A549 (cell line): Measurements from ENCODE around the gene SRMS. TPM values are rescaled to one million over a fixed set of nuclear protein-coding genes. Genes with fewer than 3 reads are reported as not detected.

Experiments used
- ATAC-seq, 2 experiments: fragments of 200-7000 bp in 1 of 2; fragments of >200 bp in 1 of 2; cut with Nextera tagmentation in 1 of 2; cut with Tn5 transposase in 1 of 2; 3 replicates each; pipeline versions ENCODE4 v1.8.0 to v1.9.1; 2018 to 2020; ENCODE audit warnings: mild to moderate bottlenecking in 1 of 2, moderate library complexity in 1 of 2
- CTCF ChIA-PET: fragments of 300-600 bp; sonication (Branson Sonifier 250); formaldehyde crosslinking; extraction: SDS; loops from one replicate; lab custom pipeline; 2021; ENCODE audit warnings: antibody characterized with exemption, inconsistent platforms; lab: Yijun Ruan, JAX
- POLR2A ChIA-PET: fragments of 350-600 bp; formaldehyde crosslinking; extraction: SDS; loops from one replicate; lab custom pipeline; 2021; ENCODE audit warnings: antibody characterized with exemption, inconsistent platforms; lab: Yijun Ruan, JAX
- DNase-seq, 2 experiments: peaks; one replicate each; pipeline versions ENCODE4 v3.0.0 to v3.0.0-alpha.2; 2011 to 2016; ENCODE audit warnings: low read depth in 1 of 2, low spot score in 1 of 2
- FAIRE-seq: peaks from 2 replicates; lab custom pipeline; 2011; peaks lifted over from hg19 to GRCh38; lab: Jason Lieb, UNC
- H3K27ac ChIP-seq, 2 experiments: fragments of >200 bp; sonication (Bioruptor Twin); formaldehyde crosslinking; 3 replicates each; pipeline ENCODE4 v1.5.1; 2016 to 2017
- H3K4me1 ChIP-seq: fragments of >200 bp; sonication (Bioruptor Twin); formaldehyde crosslinking; 3 replicates; pipeline ENCODE4 v1.6.1; 2016
- H3K4me2 ChIP-seq: fragments of >200 bp; sonication (Bioruptor Twin); formaldehyde crosslinking; 3 replicates; pipeline ENCODE4 v1.6.1; 2016
- H3K4me3 ChIP-seq: fragments of >200 bp; sonication (Bioruptor Twin); formaldehyde crosslinking; 3 replicates; pipeline ENCODE4 v1.5.1; 2016
- H3K9me3 ChIP-seq: fragments of >200 bp; sonication (Bioruptor Twin); formaldehyde crosslinking; 3 replicates; pipeline ENCODE4 v1.6.1; 2016
- BCL3 ChIP-seq: fragments of >200 bp; sonication (Bioruptor Twin); formaldehyde crosslinking; IDR thresholded peaks from 3 replicates; pipeline ENCODE4 v1.6.1; 2016
- CBX2 ChIP-seq: fragments of 200-600 bp; sonication (generic); IDR thresholded peaks from 2 replicates; pipeline ENCODE4 v1.6.1; 2016; ENCODE audit warnings: low read depth, mild to moderate bottlenecking, borderline replicate concordance
- CBX8 ChIP-seq: fragments of 200-600 bp; sonication (generic); IDR thresholded peaks from 2 replicates; pipeline ENCODE4 v1.6.1; 2016
- CEBPB ChIP-seq, 2 experiments: fragments of >200 bp in 1 of 2; sonication (Bioruptor Twin) in 1 of 2; formaldehyde crosslinking in 1 of 2; IDR thresholded peaks; 2 replicates each; pipeline ENCODE4 v1.6.1; 2012 to 2016
- CHD2 ChIP-seq: fragments of 150-350 bp; IDR thresholded peaks from 2 replicates; pipeline ENCODE4 v1.6.1; 2014; ENCODE audit warnings: low read length; ENCODE audit not compliant: partially characterized antibody
- EHF ChIP-seq: fragments of 250-450 bp; sonication (Bioruptor Pico); IDR thresholded peaks from 2 replicates; pipeline ENCODE4 v1.5.0; 2020; ENCODE audit warnings: mild to moderate bottlenecking
- EHMT2 ChIP-seq: fragments of 200-600 bp; sonication (generic); IDR thresholded peaks from 2 replicates; pipeline ENCODE4 v1.6.1; 2016; ENCODE audit warnings: antibody characterized with exemption, low read depth, mild to moderate bottlenecking, moderate library complexity
- ELK1 ChIP-seq: fragments of 150-350 bp; IDR thresholded peaks from 2 replicates; pipeline ENCODE4 v1.6.1; 2014; ENCODE audit warnings: low read depth, mild to moderate bottlenecking, low read length
- FOSB ChIP-seq: fragments of 250-450 bp; sonication (Bioruptor Pico); IDR thresholded peaks from 2 replicates; pipeline ENCODE4 v1.5.0; 2020; ENCODE audit warnings: mild to moderate bottlenecking, moderate library complexity
- FOSL2 ChIP-seq, 2 experiments: fragments of 450-650 bp in 1 of 2; fragments of >200 bp in 1 of 2; sonication (Bioruptor Twin) in 1 of 2; formaldehyde crosslinking; IDR thresholded peaks; 2 replicates each; pipeline versions ENCODE4 v1.5.0 to v1.6.1; 2016 to 2020; ENCODE audit warnings: mild to moderate bottlenecking in 1 of 2, moderate library complexity in 1 of 2
- GATA3 ChIP-seq: IDR thresholded peaks from 2 replicates; pipeline ENCODE4 v1.6.1; 2012; ENCODE audit warnings: borderline replicate concordance
- HDAC2 ChIP-seq: fragments of 200-600 bp; sonication (generic); IDR thresholded peaks from 2 replicates; pipeline ENCODE4 v1.6.1; 2016
- HEYL ChIP-seq: fragments of 250-450 bp; sonication (Bioruptor Pico); IDR thresholded peaks from 2 replicates; pipeline ENCODE4 v1.8.0; 2021; ENCODE audit warnings: mild to moderate bottlenecking, moderate library complexity
- HOXA7 ChIP-seq: fragments of 250-450 bp; sonication (Bioruptor Pico); IDR thresholded peaks from 2 replicates; pipeline ENCODE4 v1.5.0; 2020; ENCODE audit warnings: mild to moderate bottlenecking, moderate library complexity
- HOXB13 ChIP-seq: fragments of 250-450 bp; sonication (Bioruptor Pico); IDR thresholded peaks from 2 replicates; pipeline ENCODE4 v1.5.0; 2020; ENCODE audit warnings: low read depth, mild to moderate bottlenecking, moderate library complexity
- KDM5A ChIP-seq: fragments of 200-600 bp; sonication (generic); IDR thresholded peaks from 2 replicates; pipeline ENCODE4 v1.6.1; 2016; ENCODE audit warnings: antibody characterized with exemption, mild to moderate bottlenecking
- MAX ChIP-seq: IDR thresholded peaks from 2 replicates; pipeline ENCODE4 v1.6.1; 2012
- MYC ChIP-seq: IDR thresholded peaks from 2 replicates; pipeline ENCODE4 v1.6.1; 2012; ENCODE audit warnings: mild to moderate bottlenecking, inconsistent platforms, low read length, improper control_type of control experiment, borderline replicate concordance
- NFE2L2 ChIP-seq: fragments of 150-350 bp; conservative IDR thresholded peaks from 2 replicates; pipeline ENCODE4 v1.6.1; 2014; ENCODE audit warnings: low read length
- NPAS2 ChIP-seq: fragments of 250-450 bp; sonication (Bioruptor Pico); IDR thresholded peaks from 2 replicates; pipeline ENCODE4 v1.8.0; 2022; ENCODE audit warnings: mild to moderate bottlenecking, moderate library complexity, borderline replicate concordance
- SREBF2 ChIP-seq: fragments of 450-650 bp; IDR thresholded peaks from 2 replicates; pipeline ENCODE4 v1.6.1; 2014; ENCODE audit warnings: mild to moderate bottlenecking, moderate library complexity
- TFCP2L1 ChIP-seq: fragments of 250-450 bp; sonication (Bioruptor Pico); IDR thresholded peaks from 2 replicates; pipeline ENCODE4 v1.5.0; 2021; ENCODE audit warnings: mild to moderate bottlenecking
- WGBS: methylation state at CpG from one replicate; pipeline ENCODE4 v1.1.6; 2017; ENCODE audit errors: missing lambda C conversion rate; 5-methylcytosine and 5-hydroxymethylcytosine counted together
- polyA plus RNA-seq, 4 experiments: library from polyadenylated mRNA; depleted of rRNA in 3 of 4; stranded (reverse); fragments of >200 nt; fragmentation: RNase III in 1 of 4; extraction: RNeasy Plus Mini Kit Qiagen cat#74134 plus additional on column Dnase treatment in 1 of 4; gene quantifications; 2 replicates in 3 of 4; 3 replicates in 1 of 4; pipeline ENCODE4 v1.2.3, GENCODE V29; 2011 to 2017
- TF ChIP-seq, protein P1 (sequence below): IDR thresholded peaks from 2 replicates; pipeline ENCODE4 v1.6.1; 2012; ENCODE audit warnings: low read depth, borderline replicate concordance
- TF ChIP-seq, protein P2 (sequence below): fragments of >200 bp; sonication (Bioruptor Twin); formaldehyde crosslinking; IDR thresholded peaks from 2 replicates; pipeline ENCODE4 v1.6.1; 2016

SRMS gene
- polyA plus RNA-seq, 2 of the 4 experiments (the other 2 are of a cell fraction): not detected

DNA sequence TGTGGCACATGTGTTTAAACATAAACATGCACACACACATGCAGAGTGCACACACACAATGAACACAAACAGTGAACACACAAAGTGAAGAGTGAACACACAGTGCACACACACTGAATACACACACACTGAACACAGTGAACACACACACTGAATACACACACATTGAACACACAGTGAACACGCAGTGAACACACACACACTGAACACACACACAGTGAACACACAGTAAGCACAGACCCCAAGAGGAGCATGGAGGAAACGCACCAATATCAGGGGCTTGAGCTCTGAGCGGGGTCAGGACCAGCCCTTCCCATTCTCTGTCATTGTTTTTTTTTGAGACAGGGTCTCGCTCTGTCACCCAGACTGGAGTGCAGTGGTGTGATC, 43.6 kb upstream of the SRMS start (continued):
- no peak for TF ChIP-seq EHF (CRISPR knock-in tag)
- no peak for TF ChIP-seq HDAC2

GRCh38 chr20:63590218-63591146, 42.9 kb upstream of the SRMS start:
- DNase-seq: no peak
- ATAC-seq: no peak
- FAIRE-seq: no peak
- POLR2A ChIA-PET: no interaction called here
- H3K4me3 ChIP-seq: no peak overlapping the region
- H3K9me3 ChIP-seq: no peaks in the 10 kb centered on the region
- H3K4me1 ChIP-seq: peaks cover 8% of the 10 kb centered on the region; the same call in 1 of the 3 replicates
- no peak overlapping the region for H3K4me2 ChIP-seq
- WGBS: 88% methylated on average over 30 of the region's 52 CpGs
- no peak overlapping the region for H3K27ac ChIP-seq
- no peak for TF ChIP-seq NPAS2 (CRISPR knock-in tag)
- TF ChIP-seq CEBPB (IDR thresholded peaks at IDR 0.05): no peak
- TF ChIP-seq HEYL (CRISPR knock-in tag): no peak
- no peak for TF ChIP-seq MAX
- CTCF ChIA-PET: interaction anchor here (0.9 to 1.3 kb wide), 2 partner anchors 9 to 383 kb away, joined by 3 read pairs; no protein-coding TSS in a partner anchor

DNA sequence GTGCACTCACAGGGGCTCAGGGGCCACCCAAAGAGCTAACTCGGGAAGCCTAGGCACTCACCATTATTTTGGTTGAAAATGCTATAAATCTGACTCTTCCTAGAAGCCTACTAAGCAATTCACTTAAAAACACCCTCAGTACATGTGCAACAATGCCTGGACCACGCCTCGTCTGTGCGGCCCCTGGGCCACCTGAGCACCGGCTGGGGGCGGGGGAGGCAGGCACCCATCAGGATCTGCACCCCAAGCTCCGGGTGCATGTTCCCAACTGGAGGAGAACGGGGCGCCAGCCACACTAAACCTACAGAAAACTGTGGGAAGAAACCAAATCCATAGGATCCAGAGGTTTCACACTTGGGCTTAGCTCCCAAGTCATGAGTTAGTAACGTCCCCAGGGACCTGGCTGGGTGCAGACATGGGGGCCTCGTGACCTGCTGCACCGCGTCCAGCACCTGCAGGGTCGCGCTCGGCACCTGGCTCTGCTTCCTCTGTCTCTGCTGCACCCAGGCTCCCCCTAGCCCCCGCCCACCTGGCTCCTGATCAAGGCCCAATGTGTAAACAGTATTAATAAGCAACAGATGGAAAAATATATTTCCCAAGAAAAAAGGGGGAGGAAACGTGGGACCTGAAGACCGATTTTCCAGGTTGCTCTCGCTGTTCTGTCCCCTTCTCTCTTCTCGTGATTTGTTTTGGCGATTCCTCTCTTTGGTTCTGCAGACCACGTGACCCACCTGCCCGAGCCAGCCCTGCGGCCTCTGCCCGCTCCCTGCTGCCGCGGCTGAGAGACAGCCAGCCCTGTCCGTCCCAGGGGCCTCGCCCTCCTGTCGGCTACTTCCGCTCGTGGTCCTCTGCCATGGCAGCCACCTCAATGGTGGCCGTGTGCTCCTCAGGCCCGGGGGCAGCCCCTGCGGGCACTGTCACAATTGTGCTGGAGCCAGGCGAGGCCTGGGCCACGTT, 42.0 kb upstream of the SRMS start:
- 92% methylated on average over 33 of the region's 38 CpGs for WGBS
- ATAC-seq (no peak), FAIRE-seq (no peak), DNase-seq (no peak)
- ChIA-PET CTCF (interaction anchor here (1.3 kb wide), 1 partner anchor 384 kb away, joined by 3 read pairs; no protein-coding TSS in a partner anchor), POLR2A (no interaction called here)
- TF ChIP-seq FOSL2 (IDR thresholded peaks at IDR 0.05) (no peak), FOSL2 (CRISPR knock-in tag; IDR thresholded peaks at IDR 0.05) (no peak), GATA3 (no peak), BCL3 (no peak), CBX2 (no peak), MYC (no peak), ELK1 (no peak), HOXB13 (CRISPR knock-in tag) (no peak)
- Histone ChIP-seq H3K4me2 (no peak overlapping the region), H3K27ac (no peak overlapping the region), H3K4me3 (no peak overlapping the region), H3K4me1 (peaks cover 7% of the 10 kb centered on the region; the same call in 1 of the 3 replicates), H3K9me3 (no peaks in the 10 kb centered on the region)

DNA sequence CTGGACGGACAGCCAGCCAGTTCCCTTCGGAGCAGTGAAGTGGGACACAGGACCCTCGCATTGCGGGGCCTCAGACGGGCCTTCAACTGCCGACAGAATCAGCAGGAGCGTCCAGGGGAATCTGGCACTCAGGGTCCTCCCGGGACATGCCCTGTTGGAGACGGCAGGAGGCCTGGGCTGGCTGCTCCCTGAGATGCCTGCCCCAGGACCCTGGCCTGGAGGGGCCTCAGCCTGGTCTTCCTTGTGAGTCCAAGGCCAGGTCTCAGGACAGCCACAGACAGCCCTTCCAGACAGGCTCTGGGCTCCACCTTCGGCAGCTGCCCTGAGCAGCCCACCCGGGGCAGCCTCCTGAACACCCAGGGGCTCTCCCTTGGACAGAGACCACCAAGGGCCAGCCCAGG, 41.1 kb upstream of the SRMS start:
- no peak; a peak in 1 of 6 replicates for ATAC-seq
- Histone ChIP-seq H3K27ac (no peak overlapping the region), H3K4me3 (no peak overlapping the region), H3K4me2 (no peak overlapping the region), H3K4me1 (no peaks in the 10 kb centered on the region), H3K9me3 (no peaks in the 10 kb centered on the region)
- POLR2A ChIA-PET: no interaction called here
- 92% methylated on average over 8 of the region's 11 CpGs for WGBS
- no peak for FAIRE-seq
- TF ChIP-seq, protein P1, sequence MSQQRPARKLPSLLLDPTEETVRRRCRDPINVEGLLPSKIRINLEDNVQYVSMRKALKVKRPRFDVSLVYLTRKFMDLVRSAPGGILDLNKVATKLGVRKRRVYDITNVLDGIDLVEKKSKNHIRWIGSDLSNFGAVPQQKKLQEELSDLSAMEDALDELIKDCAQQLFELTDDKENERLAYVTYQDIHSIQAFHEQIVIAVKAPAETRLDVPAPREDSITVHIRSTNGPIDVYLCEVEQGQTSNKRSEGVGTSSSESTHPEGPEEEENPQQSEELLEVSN: no peak
- TF ChIP-seq EHMT2: no peak
- TF ChIP-seq FOSB (CRISPR knock-in tag): no peak
- TF ChIP-seq HOXA7 (CRISPR knock-in tag): no peak
- TF ChIP-seq SREBF2: no peak
- TF ChIP-seq CBX8: no peak
- TF ChIP-seq CHD2: no peak
- no peak for TF ChIP-seq CEBPB (IDR thresholded peaks at IDR 0.05)
- no peak for TF ChIP-seq TFCP2L1 (CRISPR knock-in tag)
- TF ChIP-seq NFE2L2: no peak
- TF ChIP-seq KDM5A: no peak
- TF ChIP-seq, protein P2, sequence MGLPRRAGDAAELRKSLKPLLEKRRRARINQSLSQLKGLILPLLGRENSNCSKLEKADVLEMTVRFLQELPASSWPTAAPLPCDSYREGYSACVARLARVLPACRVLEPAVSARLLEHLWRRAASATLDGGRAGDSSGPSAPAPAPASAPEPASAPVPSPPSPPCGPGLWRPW: no peak
- no peak for TF ChIP-seq HOXB13 (CRISPR knock-in tag)
- TF ChIP-seq, all 56 proteins: peak for 0
- no peak for DNase-seq
- CTCF ChIA-PET: interaction anchor here (1.4 kb wide), 1 partner anchor 51 kb away, joined by 4 read pairs; the partner anchor contains the start of gene PTK6
